GM18511 (cell line): ENCODE results near the gene SNRNP48.

Source experiments
- ATAC-seq: cut with Tn5 transposase; IDR thresholded peaks from one replicate; pipeline ENCODE4 v1.9.1; 2021; ENCODE audit warnings: mild to moderate bottlenecking, moderate library complexity; ENCODE audit not compliant: unreplicated experiment

The SNRNP48 gene

GRCh38 chr6:7558781-7559180, 31.2 kb upstream of the SNRNP48 start:
- ATAC-seq = no peak

GRCh38 chr6:7559196-7559595, 30.8 kb upstream of the SNRNP48 start:
- ATAC-seq = no peak

GRCh38 chr6:7559651-7560385, 30.2 kb upstream of the SNRNP48 start:
- no peak for ATAC-seq

GRCh38 chr6:7561153-7561964, 28.6 kb upstream of the SNRNP48 start:
- no peak for ATAC-seq

- ATAC-seq = no peak
Observed at GRCh38 chr6:7562769-7563168, 27.2 kb upstream of the SNRNP48 start.

- ATAC-seq = no peak
Observed at GRCh38 chr6:7566107-7566506, 23.9 kb upstream of the SNRNP48 start.

- ATAC-seq = no peak
Observed at GRCh38 chr6:7566617-7567173, 23.3 kb upstream of the SNRNP48 start.

GRCh38 chr6:7568021-7568420, 22.0 kb upstream of the SNRNP48 start:
- no peak for ATAC-seq

GRCh38 chr6:7569082-7569481, 20.9 kb upstream of the SNRNP48 start:
- no peak for ATAC-seq

GRCh38 chr6:7572213-7572943, 17.6 kb upstream of the SNRNP48 start:
- no peak for ATAC-seq

GRCh38 chr6:7574500-7574899, 15.5 kb upstream of the SNRNP48 start:
- no peak for ATAC-seq

- no peak for ATAC-seq
Observed at GRCh38 chr6:7578516-7578915, 11.5 kb upstream of the SNRNP48 start.

- no peak for ATAC-seq
Observed at GRCh38 chr6:7578931-7579330, 11.1 kb upstream of the SNRNP48 start.

GRCh38 chr6:7579851-7580250, 10.1 kb upstream of the SNRNP48 start:
- ATAC-seq = no peak

- ATAC-seq = no peak
Observed at GRCh38 chr6:7580537-7580926, 9.5 kb upstream of the SNRNP48 start.

GRCh38 chr6:7580927-7581618, 8.9 kb upstream of the SNRNP48 start:
- no peak for ATAC-seq

- ATAC-seq = no peak
Observed at GRCh38 chr6:7585287-7585930, 4.6 kb upstream of the SNRNP48 start.

- ATAC-seq = no peak
Observed at GRCh38 chr6:7587631-7588100, 2.3 kb upstream of the SNRNP48 start.

GRCh38 chr6:7588506-7588905, 1.5 kb upstream of the SNRNP48 start:
- no peak for ATAC-seq

- ATAC-seq = no peak
Observed at GRCh38 chr6:7589221-7589620, 777 bp upstream of the SNRNP48 start.
